IPS-20b (cell line): Measurements from ENCODE around the gene TMEM140.

Experiments
- H3K27ac ChIP-seq: one replicate; pipeline ENCODE4 v1.5.1; 2013; ENCODE audit warnings: low read length
- H3K27me3 ChIP-seq: 2 replicates; pipeline ENCODE4 v1.6.1; 2013; ENCODE audit warnings: mild to moderate bottlenecking, low read length, inconsistent platforms; ENCODE audit not compliant: insufficient read depth
- H3K36me3 ChIP-seq: 2 replicates; pipeline ENCODE4 v1.6.1; 2013; ENCODE audit warnings: low read depth, mild to moderate bottlenecking, inconsistent platforms, low read length, moderate library complexity; ENCODE audit not compliant: insufficient read depth
- H3K4me1 ChIP-seq: 2 replicates; pipeline ENCODE4 v1.6.1; 2013; ENCODE audit warnings: mild to moderate bottlenecking, control low read depth, inconsistent platforms, low read length, moderate library complexity; ENCODE audit not compliant: insufficient read depth
- H3K4me3 ChIP-seq: 2 replicates; pipeline ENCODE4 v1.5.1; 2013; ENCODE audit warnings: mild to moderate bottlenecking, low read length, inconsistent platforms
- H3K9ac ChIP-seq: 2 replicates; pipeline ENCODE4 v1.6.1; 2013; ENCODE audit warnings: low read depth, mild to moderate bottlenecking, inconsistent platforms, low read length, moderate library complexity
- H3K9me3 ChIP-seq: 2 replicates; pipeline ENCODE4 v1.6.1; 2013; ENCODE audit warnings: mild to moderate bottlenecking, low read depth, low read length, inconsistent platforms; ENCODE audit not compliant: insufficient read depth

The TMEM140 gene

DNA sequence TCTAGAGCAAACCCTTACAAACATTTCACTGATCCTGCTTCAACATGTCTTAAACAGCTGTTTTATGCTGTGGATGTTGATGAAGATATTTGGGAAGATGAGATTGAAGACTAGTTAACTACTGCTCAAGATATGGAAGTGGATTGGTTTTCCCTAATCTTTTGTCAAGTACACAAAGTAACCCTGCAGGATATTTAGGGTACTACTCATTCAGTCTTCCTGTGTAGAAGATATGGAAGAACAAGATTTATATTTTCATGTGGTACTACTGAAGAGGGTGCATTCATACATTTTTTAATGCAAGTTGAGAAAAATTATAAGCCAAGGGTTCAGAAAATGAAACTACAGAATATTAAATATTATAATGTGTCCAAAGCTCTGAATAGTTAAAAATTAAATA, 18.3 kb upstream of the TMEM140 start:
- Histone ChIP-seq H3K9me3 (peaks cover 3% of the 10 kb centered on the region), H3K36me3 (no peaks in the 10 kb centered on the region), H3K4me1 (no peaks in the 10 kb centered on the region), H3K4me3 (no peak overlapping the region), H3K27me3 (no peaks in the 10 kb centered on the region), H3K9ac (no peak overlapping the region), H3K27ac (no peak overlapping the region)

DNA sequence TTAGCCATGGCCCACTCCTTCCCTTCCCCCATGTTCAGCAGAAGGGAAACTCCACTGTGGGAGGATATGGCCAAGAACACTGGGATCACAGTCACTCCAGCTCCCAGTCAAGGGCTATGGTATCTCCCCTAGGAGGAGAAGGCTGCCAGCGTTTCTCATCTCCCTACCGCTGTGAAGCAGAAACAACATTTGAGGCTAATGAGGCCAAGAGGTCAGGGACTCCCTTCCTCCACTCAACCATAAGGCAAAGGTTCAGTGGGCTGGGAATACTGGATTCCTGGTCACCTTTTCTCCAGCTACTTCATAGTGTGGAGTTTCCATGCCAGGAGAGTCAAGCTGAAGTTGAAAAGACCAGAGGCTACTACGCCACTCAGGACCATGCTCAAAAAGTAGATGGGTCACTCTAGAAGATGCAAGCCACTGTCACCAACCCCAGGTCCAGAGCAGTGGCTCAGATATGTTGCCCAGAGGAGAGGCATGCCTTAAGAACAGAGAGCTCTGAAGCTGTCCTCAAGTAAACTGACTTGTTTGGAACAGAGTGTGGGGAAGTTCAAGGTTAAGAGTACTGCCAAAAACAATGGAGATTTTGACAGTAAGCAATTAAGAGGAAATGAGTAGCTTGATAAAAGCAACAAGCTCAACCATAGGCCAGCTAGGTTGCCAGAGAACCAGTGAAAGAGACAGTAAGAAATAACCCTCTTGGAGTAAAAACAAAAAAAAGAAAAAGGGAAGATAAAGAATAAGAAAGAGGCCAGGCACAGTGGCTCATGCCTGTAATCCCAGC, 3.8 kb upstream of the TMEM140 start:
- Histone ChIP-seq H3K9ac (no peak overlapping the region), H3K27ac (no peak overlapping the region), H3K36me3 (no peaks in the 10 kb centered on the region), H3K4me1 (no peaks in the 10 kb centered on the region), H3K4me3 (no peak overlapping the region), H3K9me3 (no peaks in the 10 kb centered on the region), H3K27me3 (no peaks in the 10 kb centered on the region)

DNA sequence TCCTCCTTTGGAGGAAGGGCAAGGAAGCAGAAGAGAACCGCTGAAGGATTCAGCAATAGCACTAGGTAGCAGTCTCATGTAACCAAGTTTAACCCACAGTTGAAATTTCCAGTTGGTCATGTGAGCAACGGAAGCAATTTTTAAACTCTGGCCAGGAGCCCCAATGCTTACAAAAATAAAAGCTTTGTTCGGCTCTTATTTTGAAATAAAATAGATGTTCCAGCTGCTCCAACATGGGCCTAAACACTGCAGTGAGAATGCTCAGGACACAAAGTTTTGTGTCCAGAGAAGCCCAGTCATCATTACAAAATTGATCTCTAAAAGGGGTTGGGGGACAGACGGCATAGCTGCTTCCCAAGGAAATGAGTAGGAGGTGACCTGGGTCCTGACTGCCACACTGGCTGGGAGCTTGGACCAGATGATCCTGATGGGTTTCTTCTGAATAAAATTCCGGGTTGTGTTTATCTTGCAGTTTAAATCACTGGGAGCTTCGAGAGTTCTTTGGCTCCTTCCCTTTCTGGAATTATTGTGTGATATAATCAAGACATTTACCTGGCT, 452 bp upstream of the TMEM140 start:
- H3K36me3 ChIP-seq: no peaks in the 10 kb centered on the region
- H3K4me3 ChIP-seq: no peak overlapping the region
- H3K27me3 ChIP-seq: no peaks in the 10 kb centered on the region
- H3K9me3 ChIP-seq: no peaks in the 10 kb centered on the region
- no peak overlapping the region for H3K27ac ChIP-seq
- no peak overlapping the region for H3K9ac ChIP-seq
- H3K4me1 ChIP-seq: no peaks in the 10 kb centered on the region

DNA sequence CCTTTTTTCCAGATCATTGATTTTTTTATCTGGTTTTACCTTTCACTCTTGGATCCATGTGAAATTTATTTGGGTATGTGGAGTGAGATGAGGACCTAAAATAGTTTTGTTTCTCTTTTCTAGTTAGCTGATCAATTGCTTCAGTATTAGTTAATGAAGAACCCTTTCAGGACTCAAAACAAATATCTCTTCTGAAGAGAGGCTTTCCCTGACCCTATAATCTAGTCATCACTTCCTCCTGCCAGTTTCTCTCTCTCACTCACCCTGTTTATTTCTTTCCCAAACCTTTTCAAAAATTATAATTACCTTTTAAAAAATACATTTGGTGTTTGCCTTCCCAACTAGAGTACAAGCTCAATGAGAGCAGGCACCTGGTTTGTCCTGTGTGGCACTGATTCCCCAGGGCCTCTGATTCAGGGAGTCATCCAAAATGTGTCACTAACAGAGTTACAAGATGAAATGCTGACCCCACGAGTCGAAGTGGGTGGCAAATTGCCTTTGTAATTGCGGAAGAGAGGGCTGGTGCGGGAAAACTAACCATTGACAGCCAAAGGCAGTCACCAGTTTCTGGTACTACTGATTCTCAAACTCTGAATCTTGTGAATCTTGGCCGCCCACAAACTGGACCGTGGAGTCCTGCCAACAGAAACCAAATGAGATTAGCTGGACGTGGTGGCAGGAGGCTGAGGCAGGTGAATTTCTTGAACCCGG, 2.4 kb downstream of the TMEM140 start:
- H3K9ac ChIP-seq: no peak overlapping the region
- H3K4me1 ChIP-seq: no peaks in the 10 kb centered on the region
- no peak overlapping the region for H3K27ac ChIP-seq
- no peaks in the 10 kb centered on the region for H3K27me3 ChIP-seq
- no peak overlapping the region for H3K4me3 ChIP-seq
- peaks cover under 1% of the 10 kb centered on the region; the same call in 1 of the 2 replicates for H3K9me3 ChIP-seq
- H3K36me3 ChIP-seq: no peaks in the 10 kb centered on the region

DNA sequence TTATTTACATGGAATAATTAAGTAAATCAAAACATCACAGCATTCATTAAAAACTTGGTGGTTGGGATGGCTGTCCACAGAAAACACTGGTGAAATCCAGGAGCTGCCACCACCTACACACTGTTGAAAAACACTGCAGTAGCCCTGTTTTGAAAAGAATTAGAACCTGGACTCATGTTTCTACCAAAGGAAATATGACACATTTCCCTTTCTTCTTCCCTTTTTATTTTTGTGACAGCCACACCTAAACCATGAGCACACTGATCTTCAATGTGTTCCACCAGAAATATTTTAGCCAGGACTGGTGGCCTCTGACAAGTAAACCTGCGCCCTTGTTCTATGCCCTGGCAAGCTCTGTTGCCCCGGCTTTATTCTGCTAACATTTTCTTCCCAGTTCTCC, 3.3 kb downstream of the TMEM140 start:
- Histone ChIP-seq H3K4me3 (no peak overlapping the region), H3K9ac (no peak overlapping the region), H3K36me3 (no peaks in the 10 kb centered on the region), H3K9me3 (peaks cover 10% of the 10 kb centered on the region), H3K27me3 (no peaks in the 10 kb centered on the region), H3K27ac (no peak overlapping the region), H3K4me1 (no peaks in the 10 kb centered on the region)

DNA sequence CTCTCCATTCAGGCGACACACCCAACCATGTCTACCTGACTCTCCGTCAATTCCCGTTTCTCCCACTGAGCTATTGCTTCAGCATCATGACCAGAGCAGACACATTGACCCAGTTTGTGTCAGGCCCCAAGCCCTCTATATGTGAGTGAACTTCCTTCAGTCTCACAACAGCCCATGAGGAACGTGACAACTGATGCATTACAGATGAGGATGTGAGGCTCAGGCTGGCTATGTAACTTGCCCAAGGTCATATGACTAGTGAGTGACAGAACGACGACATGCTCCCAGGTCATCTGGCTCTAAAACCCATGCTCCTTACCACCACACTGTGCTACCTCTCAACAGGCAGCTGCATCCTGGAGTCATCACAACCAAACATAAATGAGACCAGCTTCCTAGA, 3.7 kb downstream of the TMEM140 start:
- Histone ChIP-seq H3K36me3 (no peaks in the 10 kb centered on the region), H3K27ac (no peak overlapping the region), H3K4me3 (no peak overlapping the region), H3K4me1 (no peaks in the 10 kb centered on the region), H3K9me3 (peaks cover 14% of the 10 kb centered on the region), H3K9ac (no peak overlapping the region), H3K27me3 (no peaks in the 10 kb centered on the region)

DNA sequence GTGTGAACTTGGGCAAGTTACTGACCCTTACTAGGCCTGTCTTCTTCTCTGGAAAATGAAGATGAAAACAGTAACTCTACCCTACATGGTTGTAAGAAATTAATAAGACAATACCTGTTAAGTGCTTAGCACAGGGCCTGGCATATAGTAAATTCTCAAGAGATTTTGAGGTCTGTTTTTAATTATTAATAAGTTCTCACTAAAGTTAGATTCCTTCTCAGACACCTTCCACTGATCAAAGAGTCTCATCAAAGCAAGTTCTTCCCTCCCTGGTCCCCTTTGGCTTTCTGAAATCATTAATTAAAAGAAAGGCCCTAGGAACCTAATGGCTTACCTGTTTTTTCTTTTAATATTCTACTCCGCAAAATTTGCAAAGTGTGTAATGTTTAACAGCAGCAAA, 4.6 kb downstream of the TMEM140 start:
- Histone ChIP-seq H3K27me3 (no peaks in the 10 kb centered on the region), H3K36me3 (no peaks in the 10 kb centered on the region), H3K4me3 (no peak overlapping the region), H3K27ac (no peak overlapping the region), H3K9me3 (peaks cover 16% of the 10 kb centered on the region), H3K9ac (no peak overlapping the region), H3K4me1 (no peaks in the 10 kb centered on the region)

DNA sequence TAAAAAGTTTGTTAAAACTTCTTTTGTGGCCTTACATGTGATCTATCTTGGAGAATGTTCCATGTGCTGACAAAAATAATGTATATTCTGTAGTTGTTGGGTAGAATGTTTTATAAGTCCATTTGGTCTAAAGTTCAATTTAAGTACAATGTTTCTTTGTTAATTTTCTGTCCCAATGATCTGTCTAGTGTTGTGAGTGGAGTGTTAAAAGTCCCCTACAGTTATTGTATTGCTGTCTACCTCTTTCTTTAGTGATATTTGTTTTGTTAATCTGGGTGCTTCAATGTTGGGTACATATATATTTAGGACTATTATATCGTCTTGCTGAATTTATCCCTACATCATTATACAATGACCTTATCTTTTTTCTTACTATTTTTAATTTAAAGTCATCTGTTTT, 6.9 kb downstream of the TMEM140 start:
- H3K9me3 ChIP-seq: peaks cover 18% of the 10 kb centered on the region
- H3K36me3 ChIP-seq: no peaks in the 10 kb centered on the region
- H3K4me3 ChIP-seq: no peak overlapping the region
- H3K27ac ChIP-seq: no peak overlapping the region
- H3K4me1 ChIP-seq: no peaks in the 10 kb centered on the region; the same call in 1 of the 2 replicates
- no peak overlapping the region for H3K9ac ChIP-seq
- H3K27me3 ChIP-seq: no peaks in the 10 kb centered on the region

DNA sequence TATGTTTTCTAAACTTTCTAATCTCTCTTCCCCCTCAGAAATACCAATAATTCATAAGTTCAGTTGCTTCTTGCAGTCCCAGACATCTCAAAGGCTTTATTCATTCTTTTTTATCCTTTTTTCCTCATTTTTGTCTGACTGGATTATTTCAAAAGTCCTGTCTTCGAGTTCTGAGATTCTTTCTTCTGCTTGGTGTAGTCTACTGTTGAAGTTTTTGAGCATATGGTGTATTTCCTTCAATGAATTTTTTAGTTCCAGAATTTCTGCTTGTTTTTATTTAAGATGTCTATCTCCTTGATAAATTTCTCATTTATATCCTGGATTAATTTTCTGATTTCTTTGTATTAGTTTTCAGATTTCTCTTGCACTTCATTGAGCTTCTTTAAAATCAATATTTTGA, 8.4 kb downstream of the TMEM140 start:
- Histone ChIP-seq H3K9ac (no peak overlapping the region), H3K4me3 (no peak overlapping the region), H3K27me3 (no peaks in the 10 kb centered on the region), H3K4me1 (peaks cover 3% of the 10 kb centered on the region; the same call in 1 of the 2 replicates), H3K36me3 (no peaks in the 10 kb centered on the region), H3K9me3 (peaks cover 18% of the 10 kb centered on the region), H3K27ac (no peak overlapping the region)

DNA sequence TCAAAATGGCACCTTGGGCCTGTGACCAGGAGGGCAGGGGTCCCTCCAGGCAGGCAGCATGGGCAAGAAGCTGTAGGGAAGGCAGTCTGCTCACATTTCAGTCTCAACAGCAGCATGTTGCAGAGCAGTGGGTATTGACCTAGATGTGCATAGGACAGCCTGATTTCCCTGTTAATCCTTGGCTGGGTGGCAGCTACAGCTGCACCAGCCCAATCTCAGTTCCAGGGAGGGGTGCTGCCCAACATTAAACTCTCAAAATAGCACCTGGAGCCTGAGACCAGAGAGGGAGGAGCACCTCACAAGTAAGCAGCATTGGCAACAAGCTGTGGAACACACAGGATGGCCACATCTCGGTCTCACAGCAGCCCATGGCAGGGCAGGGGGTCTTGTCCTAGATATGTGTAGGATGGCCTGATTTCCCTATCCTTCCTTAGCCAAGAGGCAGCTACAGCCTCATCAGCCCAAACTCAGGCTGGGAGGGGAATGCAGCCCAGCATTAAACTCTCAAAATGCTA, 10.3 kb downstream of the TMEM140 start:
- H3K9me3 ChIP-seq: peaks cover 23% of the 10 kb centered on the region
- no peak overlapping the region for H3K27ac ChIP-seq
- no peaks in the 10 kb centered on the region for H3K27me3 ChIP-seq
- no peaks in the 10 kb centered on the region for H3K36me3 ChIP-seq
- H3K4me1 ChIP-seq: peaks cover 3% of the 10 kb centered on the region; the same call in 1 of the 2 replicates
- H3K4me3 ChIP-seq: no peak overlapping the region
- H3K9ac ChIP-seq: no peak overlapping the region

DNA sequence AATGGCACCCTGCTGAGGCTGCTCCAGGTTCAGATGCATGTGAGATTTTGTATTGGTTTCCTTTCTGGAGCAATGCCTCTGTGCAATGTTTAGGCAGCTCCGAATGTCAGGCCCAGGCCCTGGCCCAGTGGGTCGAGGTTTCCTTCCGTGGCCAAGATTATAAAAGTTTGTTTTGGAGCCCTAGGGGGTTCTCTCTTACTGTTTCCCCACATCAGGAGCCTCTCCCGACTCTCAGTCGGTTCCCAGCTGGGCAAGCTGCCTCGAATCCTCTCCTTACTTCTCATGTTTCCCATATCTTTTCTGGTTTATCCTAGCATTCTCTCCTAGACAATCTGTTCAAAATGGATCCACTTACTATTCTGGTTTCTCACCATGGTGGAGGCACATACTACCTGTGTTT, 11.0 kb downstream of the TMEM140 start:
- Histone ChIP-seq H3K27me3 (no peaks in the 10 kb centered on the region), H3K4me3 (no peak overlapping the region), H3K4me1 (peaks cover 3% of the 10 kb centered on the region; the same call in 1 of the 2 replicates), H3K9ac (no peak overlapping the region), H3K9me3 (peaks cover 23% of the 10 kb centered on the region), H3K27ac (no peak overlapping the region), H3K36me3 (no peaks in the 10 kb centered on the region)
